ENCODE results near the gene RNASEH2B. TPM values are rescaled to one million over a fixed set of nuclear protein-coding genes. Genes with fewer than 3 reads are reported as not detected.

RNASEH2B gene
- total RNA-seq, 1 experiment from 2014 or later = 33.3 TPM

DNA sequence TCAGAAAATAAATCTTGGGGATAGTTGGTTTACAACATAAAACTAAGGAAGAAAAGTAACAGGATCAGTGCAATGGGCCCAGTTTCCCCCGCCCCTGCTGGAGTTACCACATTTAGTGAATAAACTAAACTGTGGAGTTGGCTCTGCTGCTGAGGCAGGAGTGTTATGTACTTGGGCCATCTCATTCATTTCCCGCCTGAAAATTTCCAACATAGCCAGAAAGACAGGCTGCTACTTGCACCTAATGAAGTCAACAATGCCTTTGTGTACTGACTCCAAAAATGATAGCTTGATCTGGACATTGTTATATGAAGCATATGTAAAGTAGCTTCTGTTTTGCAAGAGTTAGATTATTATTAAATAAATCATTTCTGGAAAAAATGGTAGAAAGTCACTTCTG, 7.9 kb upstream of the RNASEH2B start:
- H3K4me1 Mint-ChIP-seq = no peaks in the 10 kb centered on the region; the same call in 1 of the 2 replicates
- H3K27ac Mint-ChIP-seq = no peak overlapping the region
- H3K4me3 Mint-ChIP-seq = no peak overlapping the region
- ATAC-seq = no peak
- TF ChIP-seq, protein P1, sequence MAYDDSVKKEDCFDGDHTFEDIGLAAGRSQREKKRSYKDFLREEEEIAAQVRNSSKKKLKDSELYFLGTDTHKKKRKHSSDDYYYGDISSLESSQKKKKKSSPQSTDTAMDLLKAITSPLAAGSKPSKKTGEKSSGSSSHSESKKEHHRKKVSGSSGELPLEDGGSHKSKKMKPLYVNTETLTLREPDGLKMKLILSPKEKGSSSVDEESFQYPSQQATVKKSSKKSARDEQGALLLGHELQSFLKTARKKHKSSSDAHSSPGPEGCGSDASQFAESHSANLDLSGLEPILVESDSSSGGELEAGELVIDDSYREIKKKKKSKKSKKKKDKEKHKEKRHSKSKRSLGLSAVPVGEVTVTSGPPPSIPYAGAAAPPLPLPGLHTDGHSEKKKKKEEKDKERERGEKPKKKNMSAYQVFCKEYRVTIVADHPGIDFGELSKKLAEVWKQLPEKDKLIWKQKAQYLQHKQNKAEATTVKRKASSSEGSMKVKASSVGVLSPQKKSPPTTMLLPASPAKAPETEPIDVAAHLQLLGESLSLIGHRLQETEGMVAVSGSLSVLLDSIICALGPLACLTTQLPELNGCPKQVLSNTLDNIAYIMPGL (CRISPR knock-in tag; IDR thresholded peaks at IDR 0.05) = no peak
- TF ChIP-seq NFATC4 (CRISPR knock-in tag; IDR thresholded peaks at IDR 0.05) (no peak), ZBTB21 (CRISPR knock-in tag; IDR thresholded peaks at IDR 0.05; ENCODE audit: borderline replicate concordance) (no peak), NR3C1 (CRISPR knock-in tag; conservative IDR thresholded peaks at IDR 0.05; ENCODE audit: low read depth) (no peak), TEAD4 (CRISPR knock-in tag; IDR thresholded peaks at IDR 0.05) (no peak), FOXJ3 (CRISPR knock-in tag; IDR thresholded peaks at IDR 0.05; ENCODE audit: borderline replicate concordance) (no peak), NR1H2 (CRISPR knock-in tag; IDR thresholded peaks at IDR 0.05) (no peak), ZNF121 (CRISPR knock-in tag; IDR thresholded peaks at IDR 0.05) (no peak), FOXK1 (CRISPR knock-in tag; IDR thresholded peaks at IDR 0.05) (no peak), ESRRA (CRISPR knock-in tag; IDR thresholded peaks at IDR 0.05; ENCODE audit: borderline replicate concordance) (no peak), RORB (CRISPR knock-in tag; IDR thresholded peaks at IDR 0.05) (no peak), SMAD3 (CRISPR knock-in tag; IDR thresholded peaks at IDR 0.05; ENCODE audit: borderline replicate concordance) (no peak)
- TF ChIP-seq, protein P2, sequence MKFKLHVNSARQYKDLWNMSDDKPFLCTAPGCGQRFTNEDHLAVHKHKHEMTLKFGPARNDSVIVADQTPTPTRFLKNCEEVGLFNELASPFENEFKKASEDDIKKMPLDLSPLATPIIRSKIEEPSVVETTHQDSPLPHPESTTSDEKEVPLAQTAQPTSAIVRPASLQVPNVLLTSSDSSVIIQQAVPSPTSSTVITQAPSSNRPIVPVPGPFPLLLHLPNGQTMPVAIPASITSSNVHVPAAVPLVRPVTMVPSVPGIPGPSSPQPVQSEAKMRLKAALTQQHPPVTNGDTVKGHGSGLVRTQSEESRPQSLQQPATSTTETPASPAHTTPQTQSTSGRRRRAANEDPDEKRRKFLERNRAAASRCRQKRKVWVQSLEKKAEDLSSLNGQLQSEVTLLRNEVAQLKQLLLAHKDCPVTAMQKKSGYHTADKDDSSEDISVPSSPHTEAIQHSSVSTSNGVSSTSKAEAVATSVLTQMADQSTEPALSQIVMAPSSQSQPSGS (CRISPR knock-in tag; IDR thresholded peaks at IDR 0.05; ENCODE audit: borderline replicate concordance, low read depth) = no peak
- TF ChIP-seq, protein P3, sequence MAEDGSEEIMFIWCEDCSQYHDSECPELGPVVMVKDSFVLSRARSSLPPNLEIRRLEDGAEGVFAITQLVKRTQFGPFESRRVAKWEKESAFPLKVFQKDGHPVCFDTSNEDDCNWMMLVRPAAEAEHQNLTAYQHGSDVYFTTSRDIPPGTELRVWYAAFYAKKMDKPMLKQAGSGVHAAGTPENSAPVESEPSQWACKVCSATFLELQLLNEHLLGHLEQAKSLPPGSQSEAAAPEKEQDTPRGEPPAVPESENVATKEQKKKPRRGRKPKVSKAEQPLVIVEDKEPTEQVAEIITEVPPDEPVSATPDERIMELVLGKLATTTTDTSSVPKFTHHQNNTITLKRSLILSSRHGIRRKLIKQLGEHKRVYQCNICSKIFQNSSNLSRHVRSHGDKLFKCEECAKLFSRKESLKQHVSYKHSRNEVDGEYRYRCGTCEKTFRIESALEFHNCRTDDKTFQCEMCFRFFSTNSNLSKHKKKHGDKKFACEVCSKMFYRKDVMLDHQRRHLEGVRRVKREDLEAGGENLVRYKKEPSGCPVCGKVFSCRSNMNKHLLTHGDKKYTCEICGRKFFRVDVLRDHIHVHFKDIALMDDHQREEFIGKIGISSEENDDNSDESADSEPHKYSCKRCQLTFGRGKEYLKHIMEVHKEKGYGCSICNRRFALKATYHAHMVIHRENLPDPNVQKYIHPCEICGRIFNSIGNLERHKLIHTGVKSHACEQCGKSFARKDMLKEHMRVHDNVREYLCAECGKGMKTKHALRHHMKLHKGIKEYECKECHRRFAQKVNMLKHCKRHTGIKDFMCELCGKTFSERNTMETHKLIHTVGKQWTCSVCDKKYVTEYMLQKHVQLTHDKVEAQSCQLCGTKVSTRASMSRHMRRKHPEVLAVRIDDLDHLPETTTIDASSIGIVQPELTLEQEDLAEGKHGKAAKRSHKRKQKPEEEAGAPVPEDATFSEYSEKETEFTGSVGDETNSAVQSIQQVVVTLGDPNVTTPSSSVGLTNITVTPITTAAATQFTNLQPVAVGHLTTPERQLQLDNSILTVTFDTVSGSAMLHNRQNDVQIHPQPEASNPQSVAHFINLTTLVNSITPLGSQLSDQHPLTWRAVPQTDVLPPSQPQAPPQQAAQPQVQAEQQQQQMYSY (CRISPR knock-in tag; IDR thresholded peaks at IDR 0.05) = no peak
- TF ChIP-seq, protein P4, sequence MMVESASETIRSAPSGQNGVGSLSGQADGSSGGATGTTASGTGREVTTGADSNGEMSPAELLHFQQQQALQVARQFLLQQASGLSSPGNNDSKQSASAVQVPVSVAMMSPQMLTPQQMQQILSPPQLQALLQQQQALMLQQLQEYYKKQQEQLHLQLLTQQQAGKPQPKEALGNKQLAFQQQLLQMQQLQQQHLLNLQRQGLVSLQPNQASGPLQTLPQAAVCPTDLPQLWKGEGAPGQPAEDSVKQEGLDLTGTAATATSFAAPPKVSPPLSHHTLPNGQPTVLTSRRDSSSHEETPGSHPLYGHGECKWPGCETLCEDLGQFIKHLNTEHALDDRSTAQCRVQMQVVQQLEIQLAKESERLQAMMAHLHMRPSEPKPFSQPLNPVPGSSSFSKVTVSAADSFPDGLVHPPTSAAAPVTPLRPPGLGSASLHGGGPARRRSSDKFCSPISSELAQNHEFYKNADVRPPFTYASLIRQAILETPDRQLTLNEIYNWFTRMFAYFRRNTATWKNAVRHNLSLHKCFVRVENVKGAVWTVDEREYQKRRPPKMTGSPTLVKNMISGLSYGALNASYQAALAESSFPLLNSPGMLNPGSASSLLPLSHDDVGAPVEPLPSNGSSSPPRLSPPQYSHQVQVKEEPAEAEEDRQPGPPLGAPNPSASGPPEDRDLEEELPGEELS (CRISPR knock-in tag; IDR thresholded peaks at IDR 0.05) = no peak
- TF ChIP-seq, protein P5, sequence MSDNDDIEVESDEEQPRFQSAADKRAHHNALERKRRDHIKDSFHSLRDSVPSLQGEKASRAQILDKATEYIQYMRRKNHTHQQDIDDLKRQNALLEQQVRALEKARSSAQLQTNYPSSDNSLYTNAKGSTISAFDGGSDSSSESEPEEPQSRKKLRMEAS (CRISPR knock-in tag; IDR thresholded peaks at IDR 0.05) = no peak
- TF ChIP-seq, protein P6, sequence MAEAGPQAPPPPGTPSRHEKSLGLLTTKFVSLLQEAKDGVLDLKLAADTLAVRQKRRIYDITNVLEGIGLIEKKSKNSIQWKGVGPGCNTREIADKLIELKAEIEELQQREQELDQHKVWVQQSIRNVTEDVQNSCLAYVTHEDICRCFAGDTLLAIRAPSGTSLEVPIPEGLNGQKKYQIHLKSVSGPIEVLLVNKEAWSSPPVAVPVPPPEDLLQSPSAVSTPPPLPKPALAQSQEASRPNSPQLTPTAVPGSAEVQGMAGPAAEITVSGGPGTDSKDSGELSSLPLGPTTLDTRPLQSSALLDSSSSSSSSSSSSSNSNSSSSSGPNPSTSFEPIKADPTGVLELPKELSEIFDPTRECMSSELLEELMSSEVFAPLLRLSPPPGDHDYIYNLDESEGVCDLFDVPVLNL (CRISPR knock-in tag; IDR thresholded peaks at IDR 0.05; ENCODE audit: borderline replicate concordance, low read depth) = no peak
- TF ChIP-seq, protein P7, sequence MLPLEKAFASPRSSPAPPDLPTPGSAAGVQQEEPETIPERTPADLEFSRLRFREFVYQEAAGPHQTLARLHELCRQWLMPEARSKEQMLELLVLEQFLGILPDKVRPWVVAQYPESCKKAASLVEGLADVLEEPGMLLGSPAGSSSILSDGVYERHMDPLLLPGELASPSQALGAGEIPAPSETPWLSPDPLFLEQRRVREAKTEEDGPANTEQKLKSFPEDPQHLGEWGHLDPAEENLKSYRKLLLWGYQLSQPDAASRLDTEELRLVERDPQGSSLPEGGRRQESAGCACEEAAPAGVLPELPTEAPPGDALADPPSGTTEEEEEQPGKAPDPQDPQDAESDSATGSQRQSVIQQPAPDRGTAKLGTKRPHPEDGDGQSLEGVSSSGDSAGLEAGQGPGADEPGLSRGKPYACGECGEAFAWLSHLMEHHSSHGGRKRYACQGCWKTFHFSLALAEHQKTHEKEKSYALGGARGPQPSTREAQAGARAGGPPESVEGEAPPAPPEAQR (CRISPR knock-in tag; IDR thresholded peaks at IDR 0.05) = no peak
- TF ChIP-seq, protein P8, sequence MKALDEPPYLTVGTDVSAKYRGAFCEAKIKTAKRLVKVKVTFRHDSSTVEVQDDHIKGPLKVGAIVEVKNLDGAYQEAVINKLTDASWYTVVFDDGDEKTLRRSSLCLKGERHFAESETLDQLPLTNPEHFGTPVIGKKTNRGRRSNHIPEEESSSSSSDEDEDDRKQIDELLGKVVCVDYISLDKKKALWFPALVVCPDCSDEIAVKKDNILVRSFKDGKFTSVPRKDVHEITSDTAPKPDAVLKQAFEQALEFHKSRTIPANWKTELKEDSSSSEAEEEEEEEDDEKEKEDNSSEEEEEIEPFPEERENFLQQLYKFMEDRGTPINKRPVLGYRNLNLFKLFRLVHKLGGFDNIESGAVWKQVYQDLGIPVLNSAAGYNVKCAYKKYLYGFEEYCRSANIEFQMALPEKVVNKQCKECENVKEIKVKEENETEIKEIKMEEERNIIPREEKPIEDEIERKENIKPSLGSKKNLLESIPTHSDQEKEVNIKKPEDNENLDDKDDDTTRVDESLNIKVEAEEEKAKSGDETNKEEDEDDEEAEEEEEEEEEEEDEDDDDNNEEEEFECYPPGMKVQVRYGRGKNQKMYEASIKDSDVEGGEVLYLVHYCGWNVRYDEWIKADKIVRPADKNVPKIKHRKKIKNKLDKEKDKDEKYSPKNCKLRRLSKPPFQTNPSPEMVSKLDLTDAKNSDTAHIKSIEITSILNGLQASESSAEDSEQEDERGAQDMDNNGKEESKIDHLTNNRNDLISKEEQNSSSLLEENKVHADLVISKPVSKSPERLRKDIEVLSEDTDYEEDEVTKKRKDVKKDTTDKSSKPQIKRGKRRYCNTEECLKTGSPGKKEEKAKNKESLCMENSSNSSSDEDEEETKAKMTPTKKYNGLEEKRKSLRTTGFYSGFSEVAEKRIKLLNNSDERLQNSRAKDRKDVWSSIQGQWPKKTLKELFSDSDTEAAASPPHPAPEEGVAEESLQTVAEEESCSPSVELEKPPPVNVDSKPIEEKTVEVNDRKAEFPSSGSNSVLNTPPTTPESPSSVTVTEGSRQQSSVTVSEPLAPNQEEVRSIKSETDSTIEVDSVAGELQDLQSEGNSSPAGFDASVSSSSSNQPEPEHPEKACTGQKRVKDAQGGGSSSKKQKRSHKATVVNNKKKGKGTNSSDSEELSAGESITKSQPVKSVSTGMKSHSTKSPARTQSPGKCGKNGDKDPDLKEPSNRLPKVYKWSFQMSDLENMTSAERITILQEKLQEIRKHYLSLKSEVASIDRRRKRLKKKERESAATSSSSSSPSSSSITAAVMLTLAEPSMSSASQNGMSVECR (CRISPR knock-in tag; IDR thresholded peaks at IDR 0.05; ENCODE audit: borderline replicate concordance) = no peak
- TF ChIP-seq, protein P9, sequence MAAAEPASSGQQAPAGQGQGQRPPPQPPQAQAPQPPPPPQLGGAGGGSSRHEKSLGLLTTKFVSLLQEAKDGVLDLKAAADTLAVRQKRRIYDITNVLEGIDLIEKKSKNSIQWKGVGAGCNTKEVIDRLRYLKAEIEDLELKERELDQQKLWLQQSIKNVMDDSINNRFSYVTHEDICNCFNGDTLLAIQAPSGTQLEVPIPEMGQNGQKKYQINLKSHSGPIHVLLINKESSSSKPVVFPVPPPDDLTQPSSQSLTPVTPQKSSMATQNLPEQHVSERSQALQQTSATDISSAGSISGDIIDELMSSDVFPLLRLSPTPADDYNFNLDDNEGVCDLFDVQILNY (CRISPR knock-in tag; IDR thresholded peaks at IDR 0.05) = no peak
- H3K27me3 Mint-ChIP-seq (ENCODE audit: low read depth) = peaks cover 4% of the 10 kb centered on the region; the same call in 1 of the 2 replicates
- no peaks in the 10 kb centered on the region for H3K36me3 Mint-ChIP-seq
- ChIA-PET CTCF (no interaction called here), POLR2A (no interaction called here)
- 0 out of 2 replicates have a peak, but pooled peaks cover 3% of the 10 kb centered on the region for H3K9me3 Mint-ChIP-seq
- no peak for DNase-seq (ENCODE audit: low spot score)
